ENCODE measurements around the gene TMEM51.
A peak's percentile ranks its signal among the peaks of the same experiment; 100 is the strongest.

The TMEM51 gene

DNA sequence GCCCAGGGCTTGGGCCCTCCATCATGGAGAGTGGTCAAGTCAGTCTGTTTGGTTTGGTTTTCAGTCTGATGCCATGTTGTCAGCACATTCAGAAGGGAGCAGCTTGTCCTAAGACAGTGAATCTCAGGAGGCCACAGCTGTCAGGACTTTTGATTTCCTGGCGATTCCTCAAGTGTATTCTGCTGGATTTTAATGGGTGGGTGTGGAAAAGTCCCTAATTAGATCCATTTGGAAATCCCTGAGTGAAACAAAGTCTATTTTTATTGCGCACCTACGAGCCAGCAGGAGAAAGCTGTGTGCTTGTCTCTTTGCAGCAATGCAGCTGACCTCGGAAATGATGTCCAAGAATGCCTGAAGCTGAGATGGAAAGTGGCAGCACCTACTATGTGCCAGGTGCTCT, 71.9 kb downstream of the TMEM51 start:
- no peak overlapping the region for H3K4me3 ChIP-seq
- H3K27ac ChIP-seq, result no peak overlapping the region

DNA sequence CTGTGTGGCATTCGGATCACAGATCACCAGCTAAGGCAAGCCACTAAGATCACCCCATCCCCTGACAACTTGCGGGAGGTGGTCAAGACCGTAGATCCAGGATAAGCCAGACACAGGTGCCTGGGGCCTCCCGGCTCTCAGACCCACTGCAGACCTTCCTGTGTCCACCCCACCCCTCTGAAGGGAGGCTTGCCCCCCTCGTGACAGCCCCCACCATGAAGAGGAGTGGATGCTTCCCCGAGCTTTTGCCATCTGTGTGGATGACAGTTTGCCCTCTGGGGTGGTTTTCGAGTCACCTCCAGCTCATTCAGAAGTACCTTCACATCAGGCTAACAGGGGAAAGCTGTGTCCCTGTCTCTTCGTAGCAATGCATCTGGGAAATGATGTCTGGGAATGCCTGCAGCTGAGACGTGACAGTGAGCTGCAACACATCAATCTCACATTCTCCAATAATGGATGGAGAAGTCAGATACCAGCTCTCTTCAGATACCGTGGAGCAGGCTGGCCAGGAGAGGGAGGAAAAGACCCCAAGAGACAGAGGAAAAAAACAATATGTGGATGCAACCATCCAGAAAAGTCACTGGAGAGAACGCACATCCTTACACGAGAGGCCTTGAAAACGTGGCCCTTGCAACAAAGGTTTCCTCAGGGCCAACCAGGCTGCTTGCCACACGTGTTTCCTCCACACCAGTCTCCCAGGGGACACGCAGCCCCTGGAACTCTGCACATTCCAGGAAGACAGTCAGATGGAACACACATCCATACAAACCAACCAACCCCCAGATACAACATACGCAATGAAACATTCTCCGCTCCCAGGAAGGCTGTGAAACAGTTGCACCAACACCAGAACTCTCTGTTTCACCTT, 73.1 kb downstream of the TMEM51 start:
- H3K4me3 ChIP-seq, result no peak overlapping the region
- H3K27ac ChIP-seq, result no peak overlapping the region

DNA sequence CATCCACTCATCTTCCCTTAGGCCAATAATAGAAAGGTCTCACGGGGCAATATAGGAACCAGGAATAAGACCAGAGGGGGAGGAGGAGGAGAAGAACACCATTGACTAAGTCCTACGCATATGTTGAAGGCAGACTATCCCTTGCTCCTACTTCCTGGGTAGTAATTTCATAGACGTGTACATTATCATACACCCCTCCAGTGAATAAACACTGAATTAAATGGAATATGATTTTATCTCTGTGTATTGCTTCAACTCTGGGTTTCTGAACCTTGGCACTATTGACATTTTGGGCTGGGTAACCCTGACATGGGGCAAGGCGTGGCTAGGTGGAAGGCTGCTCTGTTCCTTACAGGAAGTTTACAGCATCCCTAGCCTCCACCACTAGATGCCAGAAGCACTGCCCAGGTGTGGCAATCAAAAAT, 76.2 kb downstream of the TMEM51 start:
- Histone ChIP-seq H3K27ac (no peak overlapping the region), H3K4me3 (no peak overlapping the region)

DNA sequence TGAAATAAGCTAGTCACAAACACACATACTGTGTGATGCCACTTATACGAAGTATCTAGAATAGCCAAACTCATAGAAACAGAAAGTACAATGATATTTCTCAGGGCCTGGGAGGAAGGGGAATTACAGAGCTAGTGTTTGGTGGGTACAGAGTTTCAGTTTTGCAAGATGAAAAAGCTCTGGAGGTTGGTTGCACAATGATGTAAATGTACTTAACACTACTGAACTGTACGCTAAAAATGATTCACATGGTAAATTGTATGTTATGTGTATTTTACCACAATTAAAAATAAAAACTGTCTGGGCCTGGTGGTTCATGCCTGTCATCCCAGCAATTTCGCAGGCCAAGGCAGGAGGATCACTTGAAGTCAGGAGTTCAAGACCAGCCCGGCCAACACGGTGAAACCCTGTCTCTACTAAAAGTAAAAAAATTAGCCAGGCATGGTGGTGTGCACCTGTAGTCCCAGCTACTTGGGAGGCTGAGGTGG, 78.2 kb downstream of the TMEM51 start:
- no peak overlapping the region for H3K27ac ChIP-seq
- no peak overlapping the region for H3K4me3 ChIP-seq

DNA sequence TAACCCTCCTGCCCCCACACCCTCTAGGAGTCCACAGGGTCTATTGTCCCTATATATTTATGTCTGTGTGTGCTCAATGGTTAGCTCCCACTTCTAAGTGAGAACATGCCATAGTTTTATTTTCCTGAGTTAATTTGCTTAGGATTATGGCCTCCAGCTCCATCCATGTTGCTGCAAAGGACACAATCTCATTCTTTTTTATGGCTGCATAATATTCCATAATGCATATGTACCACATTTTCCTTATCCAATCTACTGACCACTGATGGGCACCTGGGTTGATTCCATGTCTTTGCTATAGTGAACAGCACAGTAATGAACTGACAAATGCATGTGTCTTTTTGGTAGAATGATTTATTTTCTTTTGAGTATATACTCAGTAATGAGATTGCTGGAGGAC, 80.1 kb downstream of the TMEM51 start:
- Histone ChIP-seq H3K4me3 (no peak overlapping the region), H3K27ac (no peak overlapping the region)

DNA sequence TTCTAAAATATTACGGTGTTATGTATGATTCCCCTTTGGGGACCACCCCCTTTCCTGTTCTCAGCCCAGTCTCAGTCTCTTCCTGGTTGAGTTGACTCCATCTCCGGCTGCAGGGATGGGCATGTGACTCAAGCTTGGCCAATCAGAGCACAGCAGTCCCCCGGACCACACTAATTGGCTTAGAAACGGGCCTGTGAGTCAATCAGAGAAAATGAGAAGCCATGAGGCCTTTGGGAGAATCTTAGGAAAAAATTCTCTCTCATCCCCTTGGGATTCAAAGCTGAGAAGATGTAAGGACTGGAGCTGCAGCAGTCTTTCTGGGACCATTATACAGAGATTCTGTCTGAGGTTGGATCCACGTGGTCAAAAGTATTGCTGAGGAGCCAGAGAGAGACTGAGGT, 82.8 kb downstream of the TMEM51 start:
- Histone ChIP-seq H3K27ac (no peak overlapping the region), H3K4me3 (no peak overlapping the region)

DNA sequence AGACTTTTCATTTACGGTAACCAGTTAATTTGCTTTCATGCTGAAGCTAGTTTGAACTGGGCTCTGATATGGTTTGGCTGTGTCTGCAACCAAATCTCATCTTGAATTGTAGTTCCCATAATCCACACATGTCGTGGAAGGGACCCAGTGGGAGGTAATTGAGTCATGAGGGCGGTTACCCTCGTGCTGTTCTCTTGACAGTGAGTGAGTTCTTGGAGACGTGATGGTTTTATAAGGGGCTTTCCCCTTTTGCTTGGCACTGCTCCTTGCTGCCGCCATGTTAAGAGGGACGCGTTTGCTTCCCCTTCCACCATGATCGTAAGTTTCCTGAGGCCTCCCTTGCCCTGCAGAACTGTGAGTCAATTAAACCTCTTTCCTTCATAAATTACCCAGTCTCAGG, 83.2 kb downstream of the TMEM51 start:
- no peak overlapping the region for H3K27ac ChIP-seq
- no peak overlapping the region for H3K4me3 ChIP-seq

DNA sequence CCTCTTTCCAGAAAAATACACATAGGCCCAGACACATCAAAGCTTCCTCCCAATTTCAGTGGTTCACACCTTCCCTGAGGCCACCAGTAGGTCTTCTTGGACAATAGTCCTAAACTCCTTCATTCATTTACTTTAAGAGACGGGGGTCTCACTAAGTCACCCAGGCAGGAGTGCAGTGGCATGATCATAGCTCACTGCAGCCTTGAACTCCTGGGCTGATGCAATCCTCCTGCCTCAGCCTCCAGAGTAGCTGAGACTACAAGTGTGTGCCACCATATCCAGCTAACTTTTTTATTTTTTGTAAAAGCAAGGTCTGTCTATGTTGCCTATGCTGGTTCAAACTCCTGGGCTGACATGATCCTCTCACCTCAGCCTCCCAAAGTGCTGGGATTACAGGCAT, 85.2 kb downstream of the TMEM51 start:
- no peak overlapping the region for H3K27ac ChIP-seq
- no peak overlapping the region for H3K4me3 ChIP-seq

DNA sequence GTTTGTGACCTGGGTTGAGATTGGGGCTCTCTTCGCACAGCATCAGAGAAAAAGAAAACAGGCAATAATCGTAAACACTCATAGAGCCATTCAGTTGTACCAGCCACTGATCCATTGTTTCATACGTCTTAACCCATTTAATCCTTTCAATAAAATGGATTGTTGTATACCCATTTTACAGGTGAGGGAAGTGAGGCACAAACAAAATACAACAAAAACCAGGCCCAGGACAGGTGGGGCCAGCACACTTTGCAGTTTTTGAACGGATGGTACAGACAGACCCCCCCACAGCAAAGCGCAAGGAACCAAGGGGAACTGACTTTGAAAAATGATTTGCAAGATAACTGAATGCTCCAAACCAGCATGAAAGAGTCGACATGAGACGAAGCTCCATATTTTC, 89.2 kb downstream of the TMEM51 start:
- H3K4me3 ChIP-seq, result no peak overlapping the region
- H3K27ac ChIP-seq, result no peak overlapping the region

DNA sequence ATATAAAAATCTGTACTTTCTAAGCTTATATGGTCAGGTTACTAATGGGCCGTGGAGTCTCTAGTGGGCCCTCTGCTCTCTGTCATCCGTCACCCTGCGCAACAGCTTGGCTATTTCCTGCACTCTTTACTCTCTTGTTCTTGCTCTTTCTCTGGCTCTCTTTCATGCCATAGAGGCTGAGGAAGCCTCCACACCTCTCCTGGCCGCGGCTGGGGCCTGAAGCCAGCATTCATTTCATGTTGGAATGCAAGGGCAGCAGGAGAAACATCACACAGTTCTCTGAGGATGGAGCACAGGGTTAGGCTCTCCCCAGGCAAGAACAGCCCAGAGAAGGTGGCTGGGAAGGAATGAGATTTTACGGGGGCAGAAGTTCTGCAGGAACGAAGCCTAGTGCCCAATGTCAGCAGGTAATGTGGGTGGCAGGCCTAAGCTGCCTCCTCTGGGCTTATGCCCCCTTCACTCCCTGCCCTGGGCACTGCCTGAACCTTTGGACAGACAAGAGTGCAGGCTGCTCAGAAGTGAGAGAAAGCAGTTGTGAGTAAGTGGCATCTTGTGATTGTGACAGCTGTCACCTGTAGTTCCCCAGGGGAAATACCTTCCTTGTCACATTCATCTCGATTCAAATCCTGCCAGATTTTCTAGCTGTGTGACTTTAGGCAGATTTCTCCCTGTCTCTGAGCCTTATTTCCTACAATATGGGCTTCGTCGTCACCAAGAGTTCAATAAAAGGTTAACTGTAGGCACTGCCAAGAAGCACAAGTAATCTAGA, 89.9 kb downstream of the TMEM51 start:
- no peak overlapping the region for H3K4me3 ChIP-seq
- H3K27ac ChIP-seq, result no peak overlapping the region

DNA sequence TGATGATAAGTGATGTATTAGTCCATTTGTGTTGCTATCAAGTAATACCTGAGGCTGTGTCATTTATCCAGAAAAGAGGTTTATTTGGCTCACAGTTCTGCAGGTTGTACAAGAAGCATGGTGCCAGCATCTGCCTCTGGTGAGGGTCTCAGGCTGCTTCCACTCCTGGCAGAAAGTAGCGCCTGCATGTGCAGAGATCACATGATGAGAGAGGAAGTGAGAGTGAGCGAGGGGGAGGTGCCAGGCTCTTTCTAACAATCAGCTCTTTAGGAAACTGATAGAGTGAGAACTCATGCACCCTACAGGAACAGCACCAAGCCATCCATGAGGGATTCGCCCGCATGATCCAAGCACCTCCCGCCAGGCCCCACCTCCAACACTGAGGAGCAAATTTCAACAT, 91.3 kb downstream of the TMEM51 start:
- no peak overlapping the region for H3K27ac ChIP-seq
- H3K4me3 ChIP-seq, result no peak overlapping the region

DNA sequence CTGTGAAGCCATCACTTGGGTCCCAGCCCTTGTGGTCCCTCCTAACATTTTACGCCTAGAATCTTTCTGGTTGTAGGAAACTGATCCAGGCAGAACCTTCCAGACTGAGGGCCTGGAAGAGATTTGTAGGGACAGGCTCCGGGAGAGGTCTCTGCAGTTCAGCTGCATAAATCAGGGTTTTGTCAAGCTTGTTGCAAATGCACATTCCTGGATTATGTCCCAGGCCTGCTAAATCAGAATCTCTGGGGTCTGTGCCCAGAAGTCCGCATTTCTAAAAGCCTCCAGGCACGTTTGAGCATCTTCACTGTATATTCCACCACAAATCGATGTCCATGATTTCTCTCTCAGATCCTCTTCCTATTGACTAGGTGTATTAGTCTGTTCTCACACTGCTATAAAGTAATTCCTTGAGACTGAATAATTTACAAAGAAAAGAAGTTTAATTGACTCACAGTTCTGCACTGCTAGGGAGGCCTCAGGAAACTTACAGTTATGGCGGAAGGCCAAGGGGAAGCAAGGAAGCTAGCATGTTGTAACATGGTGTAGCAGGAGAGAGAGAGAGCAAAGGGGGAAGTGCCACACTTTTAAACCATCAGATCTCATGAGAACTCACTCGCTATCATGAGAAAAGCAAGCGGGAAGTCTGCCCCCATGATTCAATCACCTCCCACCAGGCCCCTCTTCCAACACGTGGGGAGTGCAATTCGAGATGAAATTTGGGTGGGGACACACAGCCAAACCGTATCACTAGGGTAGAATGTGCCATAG, 92.2 kb downstream of the TMEM51 start:
- Histone ChIP-seq H3K4me3 (no peak overlapping the region), H3K27ac (peak overlapping the region in 1 of 21 experiments; percentile 11)

DNA sequence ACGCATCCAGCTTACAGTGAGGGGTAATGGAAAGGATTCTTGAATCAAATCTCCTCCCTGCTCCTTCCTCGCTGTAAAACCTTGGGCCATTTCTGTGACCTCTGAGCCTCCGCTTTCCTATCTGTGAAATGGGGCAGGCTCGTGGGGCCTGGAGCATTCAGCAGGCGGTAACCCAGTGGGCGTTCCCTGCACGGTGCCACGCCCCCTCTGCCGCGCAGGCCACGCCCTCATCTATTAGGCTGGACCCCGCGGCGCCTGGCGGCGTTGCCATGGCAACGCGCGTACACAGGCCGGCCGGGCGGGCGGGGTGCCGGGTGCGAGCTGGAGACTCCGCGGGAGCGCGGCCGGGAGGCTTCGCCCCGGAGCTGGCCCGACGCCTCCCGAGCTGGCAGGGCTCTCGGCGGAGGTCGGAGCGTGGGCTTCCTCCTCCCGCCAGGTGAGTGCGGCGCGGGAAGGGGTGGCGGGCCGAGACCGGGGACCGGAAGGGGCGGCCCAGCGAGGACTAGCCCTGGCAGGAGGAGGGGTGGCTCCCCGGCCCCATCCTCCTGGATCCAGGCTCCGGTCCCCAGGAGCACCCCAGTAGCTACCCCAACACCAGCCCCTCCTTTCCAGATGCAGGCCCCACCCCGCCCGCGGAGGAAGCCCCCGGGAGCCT, 93.5 kb downstream of the TMEM51 start, which contains the start of gene FHAD1:
FHAD1 (plus strand) TSS at position 264 of the 655 bp plus-strand sequence. CDS start 4,562 bp downstream, outside the sequence.
- Histone ChIP-seq H3K4me3 (peak within 1 kb of the TSS; percentile 23 to 48 (median 37)), H3K27ac (peak within 1 kb of the TSS in 2 of 21 experiments; percentile 8 to 28)

DNA sequence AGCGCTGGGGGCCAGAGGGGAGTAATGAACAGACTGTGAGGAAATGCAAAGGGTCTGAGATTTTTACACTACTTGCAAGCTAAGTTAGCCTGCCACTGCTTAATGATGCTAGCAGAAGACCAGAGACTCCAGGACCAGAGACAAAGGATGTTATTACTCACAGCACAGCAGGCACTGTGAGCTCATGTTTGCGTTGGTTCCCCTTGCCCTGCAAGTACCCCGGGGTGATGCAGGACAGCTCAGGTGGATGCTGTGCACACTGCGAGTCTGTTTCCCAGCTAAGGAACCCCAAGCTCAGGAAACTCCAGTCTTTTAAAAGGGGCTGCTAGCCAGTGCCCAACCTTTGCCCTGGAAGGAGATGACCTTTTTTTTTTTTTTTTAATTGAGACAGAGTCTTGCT, 94.7 kb downstream of the TMEM51 start:
- no peak overlapping the region for H3K27ac ChIP-seq
- no peak overlapping the region for H3K4me3 ChIP-seq

DNA sequence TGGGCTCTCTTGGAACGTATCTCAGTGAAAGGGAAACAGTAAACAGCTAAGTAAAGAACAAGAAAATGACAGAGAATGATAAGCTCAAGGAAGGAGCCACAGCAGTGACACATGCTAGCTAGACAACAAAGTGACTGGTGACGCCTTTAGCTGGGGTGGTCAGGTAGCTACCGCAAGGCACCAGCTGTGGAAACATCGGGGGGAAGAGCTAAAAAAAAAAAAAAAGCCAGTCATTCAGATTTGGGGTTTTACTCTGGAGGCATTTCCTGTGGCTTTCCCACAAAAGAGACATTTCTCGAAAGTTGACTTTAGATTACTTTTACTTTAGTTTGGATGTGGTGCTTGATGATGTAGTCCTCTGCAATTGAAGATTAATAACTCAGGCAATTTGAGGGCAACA, 95.5 kb downstream of the TMEM51 start:
- H3K27ac ChIP-seq, result no peak overlapping the region

DNA sequence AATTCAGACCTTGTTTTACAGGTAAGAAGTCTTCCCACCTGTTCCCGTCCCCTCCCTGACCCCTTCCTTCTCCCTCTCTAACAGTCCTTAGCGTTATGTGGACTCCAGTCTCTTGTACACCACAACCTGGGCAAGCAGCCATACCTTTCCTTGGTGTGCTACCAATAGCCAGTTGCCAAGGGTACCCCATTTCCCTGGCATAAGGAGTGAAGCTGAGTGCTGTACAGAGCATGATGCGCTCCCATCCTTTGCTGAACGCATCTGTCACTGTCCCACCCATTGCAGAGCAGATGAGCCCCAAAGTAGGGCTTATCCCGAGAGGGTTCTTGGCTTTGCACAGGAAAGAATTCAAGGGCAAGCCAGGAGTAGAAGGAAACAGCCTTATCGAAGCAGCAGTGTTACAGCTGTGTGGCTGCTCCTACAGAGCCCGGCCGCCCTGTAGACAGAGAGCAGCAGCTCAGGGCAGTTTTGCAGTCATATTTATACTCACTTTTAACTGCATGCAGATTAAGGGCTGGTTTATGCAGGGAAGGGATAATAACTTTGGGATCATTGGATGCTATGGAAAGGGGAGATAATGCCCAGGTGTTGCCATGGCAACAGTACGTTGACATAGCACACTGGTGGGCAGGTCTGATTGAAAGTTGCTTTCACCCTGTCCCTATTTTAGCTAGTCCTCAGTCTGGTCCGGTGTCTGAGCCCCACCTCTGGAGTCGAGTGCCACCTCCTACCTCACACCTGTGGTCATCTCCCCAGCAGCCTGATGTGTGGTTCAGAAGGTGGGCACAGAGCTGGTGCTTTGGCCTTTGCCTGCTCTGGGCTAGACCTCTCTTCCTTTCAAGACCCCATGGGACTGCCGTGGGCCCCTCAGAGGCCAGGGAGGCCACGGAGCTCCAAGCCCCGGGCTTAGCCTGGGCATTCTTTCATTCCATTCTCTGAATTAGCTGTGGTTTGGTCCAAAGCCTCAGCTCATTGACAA, 98.6 kb downstream of the TMEM51 start:
- Histone ChIP-seq H3K27ac (no peak overlapping the region), H3K4me3 (no peak overlapping the region)

More for the DNA sequence above, 95.5 kb downstream of the TMEM51 start:
- no peak overlapping the region for H3K4me3 ChIP-seq

DNA sequence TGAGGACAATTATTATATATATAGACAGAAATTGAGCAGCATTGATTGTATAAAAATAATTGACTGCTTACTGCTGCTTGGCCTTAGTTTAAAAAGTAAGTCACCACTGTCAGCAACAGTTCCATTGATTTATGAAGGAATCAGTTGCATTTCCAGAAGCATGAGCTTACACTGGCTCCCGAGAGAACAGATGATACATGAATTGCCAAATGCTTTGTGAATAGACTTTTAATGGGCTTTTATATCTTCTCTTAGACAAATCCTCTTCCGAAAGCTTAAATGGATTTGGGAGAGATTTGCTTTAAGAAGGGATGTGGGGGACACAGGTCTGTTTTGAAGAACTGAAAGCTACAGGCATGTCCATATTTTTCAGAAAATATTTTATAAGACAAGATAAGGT, 101.0 kb downstream of the TMEM51 start:
- no peak overlapping the region for H3K27ac ChIP-seq
- H3K4me3 ChIP-seq, result no peak overlapping the region

DNA sequence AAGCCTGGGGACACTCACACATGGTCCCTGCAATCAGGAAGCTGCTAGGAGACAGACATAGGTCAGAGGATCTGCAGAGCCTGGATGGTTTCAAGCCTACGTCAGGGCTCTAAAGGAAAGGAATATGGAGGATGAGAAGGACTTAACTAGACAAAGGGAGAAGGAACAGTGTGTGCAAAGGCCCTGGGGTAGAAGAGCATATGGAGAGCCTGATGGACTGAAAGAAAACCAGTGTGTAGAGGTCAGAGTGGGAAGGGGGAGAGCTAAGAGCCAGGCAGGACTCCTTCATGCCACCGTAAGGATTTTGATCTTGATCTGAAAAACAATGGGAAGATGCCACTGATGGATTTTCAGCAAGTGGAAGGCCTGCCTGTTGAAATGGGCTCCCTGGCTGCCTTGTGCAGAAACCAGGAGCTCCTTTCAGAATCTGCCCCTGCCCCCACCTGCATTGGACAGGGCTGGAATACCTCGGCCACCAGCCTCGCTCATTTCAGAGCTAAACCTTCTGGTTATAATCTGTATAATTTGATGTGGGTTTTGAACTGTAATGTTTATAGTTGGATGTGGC, 102.1 kb downstream of the TMEM51 start:
- Histone ChIP-seq H3K27ac (no peak overlapping the region), H3K4me3 (no peak overlapping the region)
